ENCODE results near the gene PSIP1. TPM values are rescaled to one million over a fixed set of nuclear protein-coding genes. Genes with fewer than 3 reads are reported as not detected.
"Not testable (repeated sequence)": the region's sequence is repeated elsewhere in the genome, so short reads cannot be mapped to it uniquely, and the experiment has no call there.

PSIP1 gene
- total RNA-seq, 2 donors from 2014 or later: 45.9 to 62.3 TPM

- Mint-ChIP-seq H3K4me1 (ENCODE audit: low read depth in 2 of 2) (peaks cover 16 to 18% of the 10 kb centered on the region in 2 donors), H3K36me3 (peaks cover 17% of the 10 kb centered on the region)
- DNase-seq (ENCODE audit: low spot score); ATAC-seq; H3K4me3 Mint-ChIP-seq; H3K27me3 Mint-ChIP-seq; H3K27ac Mint-ChIP-seq; H3K9me3 Mint-ChIP-seq: not testable (repeated sequence)
Observed at GRCh38 chr9:15441841-15442240, 68.9 kb downstream of the PSIP1 start.

GRCh38 chr9:15438891-15439290 is 71.9 kb downstream of the PSIP1 start:
- Mint-ChIP-seq H3K4me1 (ENCODE audit: low read depth in 2 of 2) (peaks cover 24 to 32% of the 10 kb centered on the region in 2 donors), H3K27ac (no peak overlapping the region), H3K36me3 (peaks cover 23% of the 10 kb centered on the region), H3K27me3 (no peaks in the 10 kb centered on the region), H3K9me3 (no peaks in the 10 kb centered on the region), H3K4me3 (no peak overlapping the region)
- ATAC-seq: no peak
- no peak for DNase-seq (ENCODE audit: low spot score)

- Mint-ChIP-seq H3K27ac (no peak overlapping the region), H3K27me3 (no peaks in the 10 kb centered on the region), H3K36me3 (peaks cover 28% of the 10 kb centered on the region), H3K4me1 (ENCODE audit: low read depth in 2 of 2) (peaks cover 34 to 60% of the 10 kb centered on the region in 2 donors), H3K4me3 (no peak overlapping the region), H3K9me3 (no peaks in the 10 kb centered on the region)
- DNase-seq (ENCODE audit: low spot score) (no peak), ATAC-seq (no peak)
Observed at GRCh38 chr9:15433661-15434060, 77.1 kb downstream of the PSIP1 start.

GRCh38 chr9:15433191-15433590 is 77.6 kb downstream of the PSIP1 start:
- H3K9me3 Mint-ChIP-seq: no peaks in the 10 kb centered on the region
- ATAC-seq: no peak
- DNase-seq (ENCODE audit: low spot score): no peak
- no peaks in the 10 kb centered on the region for H3K27me3 Mint-ChIP-seq
- peaks cover 32% of the 10 kb centered on the region for H3K36me3 Mint-ChIP-seq
- H3K4me1 Mint-ChIP-seq (ENCODE audit: low read depth in 2 of 2): peaks cover 31 to 60% of the 10 kb centered on the region in 2 donors
- no peak overlapping the region for H3K27ac Mint-ChIP-seq
- no peak overlapping the region for H3K4me3 Mint-ChIP-seq

GRCh38 chr9:15430920-15431844 is 79.6 kb downstream of the PSIP1 start:
- Mint-ChIP-seq H3K27ac (no peak overlapping the region), H3K27me3 (no peaks in the 10 kb centered on the region), H3K36me3 (peaks cover 30% of the 10 kb centered on the region), H3K4me3 (no peak overlapping the region), H3K4me1 (ENCODE audit: low read depth in 2 of 2) (peaks cover 25 to 59% of the 10 kb centered on the region in 2 donors), H3K9me3 (no peaks in the 10 kb centered on the region)
- ATAC-seq (no peak), DNase-seq (ENCODE audit: low spot score) (no peak)

- H3K9me3 Mint-ChIP-seq; H3K27ac Mint-ChIP-seq; DNase-seq (ENCODE audit: low spot score); H3K4me3 Mint-ChIP-seq; H3K27me3 Mint-ChIP-seq; ATAC-seq: not testable (repeated sequence)
- Mint-ChIP-seq H3K36me3 (peaks cover 30% of the 10 kb centered on the region), H3K4me1 (ENCODE audit: low read depth in 2 of 2) (peaks cover 30 to 65% of the 10 kb centered on the region in 2 donors)
Observed at GRCh38 chr9:15427702-15428101, 83.1 kb downstream of the PSIP1 start.

GRCh38 chr9:15426019-15426418 is 84.8 kb downstream of the PSIP1 start:
- peaks cover 30% of the 10 kb centered on the region for H3K36me3 Mint-ChIP-seq
- no peaks in the 10 kb centered on the region for H3K9me3 Mint-ChIP-seq
- H3K4me1 Mint-ChIP-seq (ENCODE audit: low read depth in 2 of 2): peaks cover 32 to 64% of the 10 kb centered on the region in 2 donors
- ATAC-seq: no peak
- DNase-seq (ENCODE audit: low spot score): no peak
- no peak overlapping the region for H3K27ac Mint-ChIP-seq
- no peak overlapping the region for H3K4me3 Mint-ChIP-seq
- H3K27me3 Mint-ChIP-seq: no peaks in the 10 kb centered on the region

GRCh38 chr9:15423231-15423985 is 87.4 kb downstream of the PSIP1 start:
- Mint-ChIP-seq H3K27me3 (no peaks in the 10 kb centered on the region), H3K36me3 (peaks cover 20% of the 10 kb centered on the region), H3K27ac (peak overlapping the region; percentile 91 to 96), H3K4me3 (peak overlapping the region; percentile 92), H3K9me3 (no peaks in the 10 kb centered on the region), H3K4me1 (ENCODE audit: low read depth in 2 of 2) (peaks cover 25 to 45% of the 10 kb centered on the region in 2 donors)
- ATAC-seq: no peak
- no peak for DNase-seq (ENCODE audit: low spot score)

GRCh38 chr9:15422372-15423230 is 88.2 kb downstream of the PSIP1 start, which contains the start of gene SNAPC3:
SNAPC3 (plus strand) TSS chr9:15422876; CDS start chr9:15422880, 4 bp downstream.
- Mint-ChIP-seq H3K27ac (peak within 1 kb of the TSS; percentile 91 to 96), H3K36me3 (peaks cover 18% of the 10 kb centered on the region), H3K27me3 (no peaks in the 10 kb centered on the region), H3K4me1 (ENCODE audit: low read depth in 2 of 2) (peaks cover 22 to 39% of the 10 kb centered on the region in 2 donors), H3K9me3 (no peaks in the 10 kb centered on the region), H3K4me3 (peak within 1 kb of the TSS; percentile 92)
- DNase-seq (ENCODE audit: low spot score): peak; percentile 96
- peak; percentile 99 to 100 for ATAC-seq

GRCh38 chr9:15421990-15422371 is 88.8 kb downstream of the PSIP1 start:
- Mint-ChIP-seq H3K36me3 (peaks cover 18% of the 10 kb centered on the region), H3K4me3 (peak overlapping the region; percentile 92), H3K27ac (peak overlapping the region; percentile 91 to 96), H3K27me3 (no peaks in the 10 kb centered on the region), H3K9me3 (no peaks in the 10 kb centered on the region), H3K4me1 (ENCODE audit: low read depth in 2 of 2) (peaks cover 22 to 39% of the 10 kb centered on the region in 2 donors)
- ATAC-seq (no peak), DNase-seq (ENCODE audit: low spot score) (no peak)

GRCh38 chr9:15421532-15421931 is 89.2 kb downstream of the PSIP1 start:
- no peaks in the 10 kb centered on the region for H3K27me3 Mint-ChIP-seq
- peak overlapping the region; percentile 92 for H3K4me3 Mint-ChIP-seq
- no peak for ATAC-seq
- H3K9me3 Mint-ChIP-seq: no peaks in the 10 kb centered on the region
- peaks cover 18% of the 10 kb centered on the region for H3K36me3 Mint-ChIP-seq
- H3K27ac Mint-ChIP-seq: peak overlapping the region; percentile 91 to 96
- peaks cover 26 to 35% of the 10 kb centered on the region in 2 donors for H3K4me1 Mint-ChIP-seq (ENCODE audit: low read depth in 2 of 2)
- no peak for DNase-seq (ENCODE audit: low spot score)

GRCh38 chr9:15420796-15421195 is 90.0 kb downstream of the PSIP1 start:
- no peaks in the 10 kb centered on the region for H3K27me3 Mint-ChIP-seq
- DNase-seq (ENCODE audit: low spot score) (no peak), ATAC-seq (no peak)
- H3K4me3 Mint-ChIP-seq: no peak overlapping the region
- H3K9me3 Mint-ChIP-seq: no peaks in the 10 kb centered on the region
- H3K27ac Mint-ChIP-seq: peak overlapping the region in 1 of 2 donors; percentile 3
- peaks cover 22 to 29% of the 10 kb centered on the region in 2 donors for H3K4me1 Mint-ChIP-seq (ENCODE audit: low read depth in 2 of 2)
- H3K36me3 Mint-ChIP-seq: peaks cover 12% of the 10 kb centered on the region

- Mint-ChIP-seq H3K27me3 (no peaks in the 10 kb centered on the region), H3K27ac (no peak overlapping the region), H3K4me3 (no peak overlapping the region), H3K9me3 (no peaks in the 10 kb centered on the region), H3K36me3 (no peaks in the 10 kb centered on the region), H3K4me1 (ENCODE audit: low read depth in 2 of 2) (peaks cover 15 to 16% of the 10 kb centered on the region in 2 donors)
- no peak for ATAC-seq
- no peak for DNase-seq (ENCODE audit: low spot score)
Observed at GRCh38 chr9:15417626-15418025, 93.1 kb downstream of the PSIP1 start.

Measured in natural killer cell treated with Interleukin-12 subunit alpha and Interleukin-12 subunit beta and Interleukin-15 and Interleukin-18, amount 100 ng/mL, for 72 hours (primary cell).